ENCODE measurements around the gene FN3KRP.

Gene FN3KRP

DNA sequence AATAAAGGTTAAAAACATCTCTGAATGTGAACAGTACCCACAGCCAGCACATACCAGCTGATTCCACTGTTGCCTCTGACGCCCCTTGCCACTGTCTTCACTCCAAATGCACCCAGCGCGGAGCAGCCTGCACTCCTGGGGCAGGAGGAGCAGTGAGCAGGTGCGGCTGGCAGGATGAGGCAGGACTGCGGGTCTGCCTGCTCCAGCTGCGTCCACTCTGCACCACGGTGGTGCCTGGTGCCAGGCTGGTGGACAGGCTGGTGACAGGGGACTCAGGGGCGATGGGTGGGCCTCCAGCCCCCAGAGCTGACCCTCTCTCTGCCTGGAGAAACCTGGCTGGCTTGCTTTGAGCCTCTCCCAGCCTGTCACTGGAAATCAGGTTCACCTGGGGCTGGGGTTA lies 27.4 kb upstream of the FN3KRP start:
- DNase-seq (ENCODE audit: low read depth): no peak
- TF ChIP-seq, protein P1, sequence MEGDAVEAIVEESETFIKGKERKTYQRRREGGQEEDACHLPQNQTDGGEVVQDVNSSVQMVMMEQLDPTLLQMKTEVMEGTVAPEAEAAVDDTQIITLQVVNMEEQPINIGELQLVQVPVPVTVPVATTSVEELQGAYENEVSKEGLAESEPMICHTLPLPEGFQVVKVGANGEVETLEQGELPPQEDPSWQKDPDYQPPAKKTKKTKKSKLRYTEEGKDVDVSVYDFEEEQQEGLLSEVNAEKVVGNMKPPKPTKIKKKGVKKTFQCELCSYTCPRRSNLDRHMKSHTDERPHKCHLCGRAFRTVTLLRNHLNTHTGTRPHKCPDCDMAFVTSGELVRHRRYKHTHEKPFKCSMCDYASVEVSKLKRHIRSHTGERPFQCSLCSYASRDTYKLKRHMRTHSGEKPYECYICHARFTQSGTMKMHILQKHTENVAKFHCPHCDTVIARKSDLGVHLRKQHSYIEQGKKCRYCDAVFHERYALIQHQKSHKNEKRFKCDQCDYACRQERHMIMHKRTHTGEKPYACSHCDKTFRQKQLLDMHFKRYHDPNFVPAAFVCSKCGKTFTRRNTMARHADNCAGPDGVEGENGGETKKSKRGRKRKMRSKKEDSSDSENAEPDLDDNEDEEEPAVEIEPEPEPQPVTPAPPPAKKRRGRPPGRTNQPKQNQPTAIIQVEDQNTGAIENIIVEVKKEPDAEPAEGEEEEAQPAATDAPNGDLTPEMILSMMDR (conservative IDR thresholded peaks at IDR 0.05; ENCODE audit: low read length): no peak
- H3K4me3 ChIP-seq (ENCODE audit: low read length): no peak overlapping the region

DNA sequence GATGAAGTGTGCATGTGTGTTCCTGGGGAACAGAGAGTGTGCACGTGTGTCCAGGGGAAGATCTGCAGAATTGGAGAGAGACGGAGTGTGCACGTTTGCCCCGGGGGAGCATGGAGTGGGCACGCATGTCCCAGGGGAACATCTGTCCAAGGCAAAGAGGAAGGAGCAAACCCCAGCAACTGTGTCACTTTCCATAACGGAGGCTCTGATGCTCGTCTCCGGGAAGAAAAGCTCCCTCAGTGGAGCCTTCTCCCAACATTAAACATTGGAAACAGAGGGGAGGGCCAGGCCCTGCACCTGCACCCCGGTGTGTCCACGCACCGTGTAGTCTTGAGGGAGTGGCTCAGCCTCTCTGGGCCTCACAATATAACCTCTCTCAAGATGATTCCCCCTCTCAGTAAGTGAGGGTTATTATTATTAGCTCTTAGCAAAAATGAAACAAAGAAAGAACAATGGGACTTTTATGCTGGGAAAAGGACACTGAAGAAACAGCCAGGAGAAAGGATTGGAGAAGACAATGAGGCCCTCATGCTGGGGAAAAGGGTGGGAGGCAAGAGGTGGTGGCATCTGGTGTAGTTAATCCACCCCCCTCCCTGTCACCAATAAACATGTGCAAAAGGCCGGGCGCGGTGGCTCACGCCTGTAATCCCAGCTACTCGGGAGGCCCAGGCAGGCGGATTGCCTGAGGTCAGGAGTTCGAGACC lies 25.6 kb upstream of the FN3KRP start:
- H3K4me3 ChIP-seq (ENCODE audit: low read length): no peak overlapping the region
- no peak for DNase-seq (ENCODE audit: low read depth)
- TF ChIP-seq, protein P1 (conservative IDR thresholded peaks at IDR 0.05; ENCODE audit: low read length): no peak

DNA sequence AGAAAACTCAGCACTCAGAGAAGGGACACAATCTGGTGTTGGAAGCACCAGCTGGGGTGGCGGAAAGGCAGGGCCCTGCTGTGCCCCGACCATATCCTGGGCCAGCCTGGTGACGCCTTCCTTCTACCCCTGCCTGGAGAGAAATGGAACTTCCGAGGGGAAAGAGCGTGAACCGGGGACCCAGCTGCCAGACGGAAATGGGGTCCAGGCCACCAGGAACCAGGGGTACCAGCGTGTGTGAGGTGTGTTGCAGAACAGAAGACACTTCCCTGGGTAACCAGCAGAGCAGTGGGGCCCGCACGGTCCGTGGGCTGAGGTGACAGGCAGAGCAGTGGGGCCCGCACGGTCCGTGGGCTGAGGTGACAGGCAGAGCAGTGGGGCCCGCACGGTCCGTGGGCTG lies 24.8 kb upstream of the FN3KRP start:
- no peak overlapping the region for H3K4me3 ChIP-seq (ENCODE audit: low read length)
- TF ChIP-seq, protein P1 (conservative IDR thresholded peaks at IDR 0.05; ENCODE audit: low read length): no peak
- DNase-seq (ENCODE audit: low read depth): no peak

DNA sequence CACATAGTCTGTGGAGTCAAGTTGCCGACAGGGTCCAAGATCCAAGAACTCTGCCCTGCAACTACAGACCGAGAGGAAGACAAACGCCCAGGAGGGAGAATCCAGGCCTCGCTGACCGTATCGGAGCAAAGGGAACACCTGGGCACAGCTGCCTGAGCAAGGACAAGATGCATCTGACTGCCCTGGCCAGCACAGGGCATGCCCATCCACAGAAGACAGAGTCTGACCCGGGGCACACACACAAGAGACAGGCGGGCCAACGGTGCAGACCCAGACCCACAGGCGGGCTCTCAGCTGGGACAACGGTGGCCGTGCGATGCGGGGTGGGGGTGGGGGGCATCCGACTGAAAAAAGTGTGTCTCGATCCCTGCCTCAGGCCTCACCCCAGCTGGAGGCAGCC lies 24.2 kb upstream of the FN3KRP start:
- no peak for DNase-seq (ENCODE audit: low read depth)
- TF ChIP-seq, protein P1 (conservative IDR thresholded peaks at IDR 0.05; ENCODE audit: low read length): no peak
- H3K4me3 ChIP-seq (ENCODE audit: low read length): no peak overlapping the region

DNA sequence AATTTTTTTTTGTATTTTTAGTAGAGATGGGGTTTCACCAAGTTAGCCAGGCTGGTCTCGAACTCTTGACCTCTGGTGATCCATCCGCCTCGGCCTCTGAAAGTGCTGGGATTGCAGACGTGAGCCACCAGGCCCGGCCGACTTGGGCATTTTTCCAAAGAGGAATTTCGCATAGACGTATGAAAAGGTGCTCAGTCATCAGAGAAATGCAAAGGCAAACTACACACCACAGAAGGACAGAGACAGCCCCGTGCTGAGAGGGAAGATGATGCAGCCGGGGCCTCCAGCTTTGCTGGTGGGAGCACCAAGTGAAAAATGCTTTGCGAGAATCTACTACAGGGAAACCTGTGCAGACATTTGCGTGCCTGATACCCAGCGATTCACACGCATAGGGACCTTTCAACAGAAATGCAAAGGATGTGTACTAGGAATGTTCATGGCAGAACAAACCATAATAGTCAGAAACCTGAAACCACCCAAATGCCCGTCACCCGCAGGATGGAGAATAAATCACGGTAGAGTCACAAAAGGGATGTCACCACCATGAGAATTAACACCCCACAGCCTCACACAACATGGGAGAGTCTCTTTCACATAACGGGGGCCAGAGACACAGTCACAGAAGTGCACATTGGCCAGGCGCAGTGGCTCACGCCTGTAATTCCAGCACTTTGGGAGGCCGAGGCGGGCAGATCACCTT lies 23.2 kb upstream of the FN3KRP start:
- H3K4me3 ChIP-seq (ENCODE audit: low read length): no peak overlapping the region
- no peak for DNase-seq (ENCODE audit: low read depth)
- TF ChIP-seq, protein P1 (conservative IDR thresholded peaks at IDR 0.05; ENCODE audit: low read length): no peak

DNA sequence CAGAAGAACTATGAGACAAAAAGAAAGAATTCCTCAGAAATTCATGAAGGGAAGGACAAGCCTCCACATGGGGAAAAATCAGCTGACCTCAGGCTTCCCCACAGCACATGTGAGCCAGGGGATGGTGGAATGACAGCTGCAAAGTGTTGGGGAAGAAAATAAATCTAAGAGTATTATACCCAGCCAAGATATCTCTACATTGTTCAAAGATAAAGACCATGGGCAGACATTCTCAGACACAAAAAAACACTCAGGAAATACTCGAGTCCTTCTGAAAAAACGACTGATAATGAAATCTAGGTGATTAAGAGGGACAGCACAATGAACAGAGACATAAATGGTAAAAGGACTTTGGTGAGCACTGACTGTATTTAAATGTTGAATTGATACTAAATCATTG lies 21.9 kb upstream of the FN3KRP start:
- TF ChIP-seq, protein P1 (conservative IDR thresholded peaks at IDR 0.05; ENCODE audit: low read length): no peak
- H3K4me3 ChIP-seq (ENCODE audit: low read length): no peak overlapping the region
- DNase-seq (ENCODE audit: low read depth): no peak

DNA sequence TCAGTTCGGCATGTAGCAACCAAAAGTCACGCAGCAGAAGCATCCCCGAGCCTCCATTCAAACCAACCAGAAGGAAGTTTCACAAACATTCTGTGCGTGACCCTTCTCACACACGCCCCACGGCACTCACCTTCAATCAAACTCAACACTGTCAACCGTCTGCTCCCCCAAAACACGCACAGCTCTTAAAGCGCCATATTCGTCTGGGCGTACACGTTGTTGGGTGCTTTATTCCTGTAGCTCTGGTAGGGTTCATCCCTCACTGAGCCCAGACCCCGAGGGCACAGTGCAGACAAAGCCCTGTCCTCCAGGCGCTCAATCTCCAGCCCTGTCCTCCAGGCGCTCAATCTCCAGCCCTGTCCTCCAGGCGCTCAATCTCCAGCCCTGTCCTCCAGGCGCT lies 20.2 kb upstream of the FN3KRP start:
- no peak overlapping the region for H3K4me3 ChIP-seq (ENCODE audit: low read length)
- TF ChIP-seq, protein P1 (conservative IDR thresholded peaks at IDR 0.05; ENCODE audit: low read length): no peak

More for the DNA sequence above, 20.2 kb upstream of the FN3KRP start:
- DNase-seq (ENCODE audit: low read depth): no peak

Measured in AG10803 (cell line).